ENCODE data around the gene C1orf21. TPM values are rescaled to one million over a fixed set of nuclear protein-coding genes. Genes with fewer than 3 reads are reported as not detected.

Gene C1orf21
- total RNA-seq, 4 donors from 2014 or later, result 13.1 to 30.6 (median 22.1) TPM

GRCh38 chr1:184494929-184495328 lies 108.1 kb downstream of the C1orf21 start:
- H3K27me3 ChIP-seq, result no peaks in the 10 kb centered on the region
- H3K27ac ChIP-seq, result no peak overlapping the region
- WGBS, 2 donors, result 95 to 96% methylated on average over 4 of the region's 4 CpGs
- TF ChIP-seq CTCF (IDR thresholded peaks at IDR 0.05) (no peak), POLR2A (IDR thresholded peaks at IDR 0.05) (no peak)
- H3K36me3 ChIP-seq, result no peaks in the 10 kb centered on the region
- peaks cover 0 to 9% of the 10 kb centered on the region in 2 donors for H3K4me1 ChIP-seq
- DNase-seq, result no peak
- H3K9me3 ChIP-seq, result no peaks in the 10 kb centered on the region
- H3K4me3 ChIP-seq (replicated peaks in 1 of 3), result no peak overlapping the region
- intact Hi-C loops (cut with DNase I), result no loop called here

- Histone ChIP-seq H3K27ac (no peak overlapping the region), H3K4me3 (replicated peaks in 1 of 3) (no peak overlapping the region), H3K4me1 (no peaks in the 10 kb centered on the region), H3K36me3 (no peaks in the 10 kb centered on the region), H3K27me3 (no peaks in the 10 kb centered on the region), H3K9me3 (no peaks in the 10 kb centered on the region)
- DNase-seq, result no peak
- WGBS, 2 donors, result 89 to 92% methylated on average over 10 of the region's 10 CpGs
- intact Hi-C loops (cut with DNase I), result no loop called here
- TF ChIP-seq CTCF (IDR thresholded peaks at IDR 0.05) (no peak), POLR2A (IDR thresholded peaks at IDR 0.05) (no peak)
Measured at GRCh38 chr1:184497959-184498723, 111.3 kb downstream of the C1orf21 start.

GRCh38 chr1:184499616-184500015 lies 112.8 kb downstream of the C1orf21 start:
- Histone ChIP-seq H3K36me3 (no peaks in the 10 kb centered on the region), H3K27ac (no peak overlapping the region), H3K4me1 (no peaks in the 10 kb centered on the region), H3K9me3 (no peaks in the 10 kb centered on the region), H3K27me3 (no peaks in the 10 kb centered on the region), H3K4me3 (replicated peaks in 1 of 3) (no peak overlapping the region)
- no peak for DNase-seq
- WGBS, 2 donors, result 38 to 42% methylated on average over 1 of the region's 1 CpG
- intact Hi-C loops (cut with DNase I), result no loop called here
- no peak for TF ChIP-seq POLR2A (IDR thresholded peaks at IDR 0.05)

- H3K9me3 ChIP-seq, result no peaks in the 10 kb centered on the region
- TF ChIP-seq CTCF (IDR thresholded peaks at IDR 0.05) (no peak), POLR2A (IDR thresholded peaks at IDR 0.05) (no peak)
- DNase-seq, result no peak
- H3K4me3 ChIP-seq (replicated peaks in 1 of 3), result no peak overlapping the region
- 81 to 87% methylated on average over 6 of the region's 6 CpGs for WGBS, 2 donors
- H3K36me3 ChIP-seq, result no peaks in the 10 kb centered on the region
- intact Hi-C loops (cut with DNase I), result no loop called here
- no peak overlapping the region for H3K27ac ChIP-seq
- H3K27me3 ChIP-seq, result no peaks in the 10 kb centered on the region
- no peaks in the 10 kb centered on the region for H3K4me1 ChIP-seq
Measured at GRCh38 chr1:184502161-184502560, 115.3 kb downstream of the C1orf21 start.

GRCh38 chr1:184503221-184503749 lies 116.5 kb downstream of the C1orf21 start:
- DNase-seq, result no peak
- Histone ChIP-seq H3K27me3 (no peaks in the 10 kb centered on the region), H3K4me3 (replicated peaks in 1 of 3) (no peak overlapping the region), H3K27ac (no peak overlapping the region), H3K9me3 (no peaks in the 10 kb centered on the region), H3K36me3 (no peaks in the 10 kb centered on the region), H3K4me1 (peaks cover 0 to 10% of the 10 kb centered on the region in 2 donors)
- TF ChIP-seq CTCF (IDR thresholded peaks at IDR 0.05) (no peak), POLR2A (IDR thresholded peaks at IDR 0.05) (no peak)
- WGBS, 2 donors, result 93 to 94% methylated on average over 6 of the region's 6 CpGs
- intact Hi-C loops (cut with DNase I), result no loop called here

Measured in thyroid gland (tissue), 4 donors.